K562 (cell line): ENCODE results near the gene ZNF519.
"Not testable (repeated sequence)": the region's sequence is repeated elsewhere in the genome, so short reads cannot be mapped to it uniquely, and the experiment has no call there.

ENCODE experiments used
- JUND ChIP-seq, 2 experiments: IDR thresholded peaks; 2 replicates in 1 of 2; 3 replicates in 1 of 2; pipeline ENCODE4 v1.6.1; 2011; ENCODE audit warnings: borderline replicate concordance in 2 of 2, low read depth in 2 of 2, low read length in 2 of 2, improper control_type of control experiment in 1 of 2, missing biosample characterization in 1 of 2, missing genetic modification characterization in 1 of 2, missing genetic modification reagents in 1 of 2
- KAT2B ChIP-seq: IDR thresholded peaks from one replicate; pipeline ENCODE4 v1.6.1; 2012; ENCODE audit warnings: low read depth, mild to moderate bottlenecking, control low read depth, inconsistent platforms, low read length, moderate library complexity
- MYC ChIP-seq, 2 experiments: fragments of 250-450 bp in 1 of 2; sonication (Bioruptor Pico) in 1 of 2; IDR thresholded peaks; 2 replicates each; pipeline versions ENCODE4 v1.5.1 to v1.6.1; 2012 to 2021; ENCODE audit warnings: low read depth in 2 of 2, borderline replicate concordance in 1 of 2, improper control_type of control experiment in 1 of 2, low read length in 1 of 2, mild to moderate bottlenecking in 1 of 2, moderate library complexity in 1 of 2
- POLR2AphosphoS5 ChIP-seq: IDR thresholded peaks from 2 replicates; pipeline ENCODE4 v1.6.1; 2011; ENCODE audit warnings: mild to moderate bottlenecking, low read depth, low read length, moderate library complexity; ENCODE audit not compliant: control insufficient read depth, insufficient read depth
- SMARCB1 ChIP-seq: IDR thresholded peaks from 2 replicates; pipeline ENCODE4 v1.6.1; 2011; ENCODE audit warnings: improper control_type of control experiment, low read depth; ENCODE audit not compliant: insufficient read length
- TCF7L2 ChIP-seq: fragments of 150-350 bp; IDR thresholded peaks from 2 replicates; pipeline ENCODE4 v1.6.1; 2016; ENCODE audit warnings: low read depth, mild to moderate bottlenecking, low read length, moderate library complexity
- U2AF1 ChIP-seq: fragments of 200-400 bp; formaldehyde crosslinking; optimal IDR thresholded peaks from 2 replicates; pipeline ENCODE3; 2017; ENCODE audit warnings: mild to moderate bottlenecking, low read depth, low read length, moderate library complexity
- ZBTB33 ChIP-seq: sonication (generic); formaldehyde crosslinking; IDR thresholded peaks from 2 replicates; pipeline ENCODE4 v1.8.1; 2023; ENCODE audit warnings: mild to moderate bottlenecking, missing genetic modification reagents
- ZNF431 ChIP-seq: sonication (generic); formaldehyde crosslinking; IDR thresholded peaks from 2 replicates; pipeline ENCODE4 v1.8.0; 2022; ENCODE audit warnings: mild to moderate bottlenecking, missing genetic modification reagents
- TF ChIP-seq, protein P1 (sequence below), 3 experiments: IDR thresholded peaks in 2 of 3; conservative IDR thresholded peaks in 1 of 3; 2 replicates each; pipeline ENCODE4 v1.5.1; 2011 to 2012; ENCODE audit warnings: low read length in 3 of 3, mild to moderate bottlenecking in 3 of 3, control low read depth in 2 of 3, improper control_type of control experiment in 1 of 3, inconsistent platforms in 1 of 3, low read depth in 1 of 3, mixed read lengths in 1 of 3, moderate library complexity in 1 of 3; ENCODE audit not compliant: insufficient read depth in 2 of 3

- not testable (repeated sequence) for TF ChIP-seq U2AF1; KAT2B; TCF7L2; ZNF431 (CRISPR knock-in tag); JUND (IDR thresholded peaks at IDR 0.05; ENCODE audit: borderline replicate concordance, low read depth, low read length); JUND (tag; IDR thresholded peaks at IDR 0.05; ENCODE audit: borderline replicate concordance, low read depth, low read length); POLR2AphosphoS5; SMARCB1; ZBTB33 (CRISPR knock-in tag); MYC (IDR thresholded peaks at IDR 0.05; ENCODE audit: low read depth, low read length); MYC (CRISPR knock-in tag; IDR thresholded peaks at IDR 0.05; ENCODE audit: borderline replicate concordance, low read depth)
- TF ChIP-seq, protein P1, sequence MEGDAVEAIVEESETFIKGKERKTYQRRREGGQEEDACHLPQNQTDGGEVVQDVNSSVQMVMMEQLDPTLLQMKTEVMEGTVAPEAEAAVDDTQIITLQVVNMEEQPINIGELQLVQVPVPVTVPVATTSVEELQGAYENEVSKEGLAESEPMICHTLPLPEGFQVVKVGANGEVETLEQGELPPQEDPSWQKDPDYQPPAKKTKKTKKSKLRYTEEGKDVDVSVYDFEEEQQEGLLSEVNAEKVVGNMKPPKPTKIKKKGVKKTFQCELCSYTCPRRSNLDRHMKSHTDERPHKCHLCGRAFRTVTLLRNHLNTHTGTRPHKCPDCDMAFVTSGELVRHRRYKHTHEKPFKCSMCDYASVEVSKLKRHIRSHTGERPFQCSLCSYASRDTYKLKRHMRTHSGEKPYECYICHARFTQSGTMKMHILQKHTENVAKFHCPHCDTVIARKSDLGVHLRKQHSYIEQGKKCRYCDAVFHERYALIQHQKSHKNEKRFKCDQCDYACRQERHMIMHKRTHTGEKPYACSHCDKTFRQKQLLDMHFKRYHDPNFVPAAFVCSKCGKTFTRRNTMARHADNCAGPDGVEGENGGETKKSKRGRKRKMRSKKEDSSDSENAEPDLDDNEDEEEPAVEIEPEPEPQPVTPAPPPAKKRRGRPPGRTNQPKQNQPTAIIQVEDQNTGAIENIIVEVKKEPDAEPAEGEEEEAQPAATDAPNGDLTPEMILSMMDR (IDR thresholded peaks at IDR 0.05 in 2 of 3, conservative IDR thresholded peaks at IDR 0.05 in 1 of 3; ENCODE audit: insufficient read depth in 2 of 3, low read depth in 1 of 3, low read length in 3 of 3): not testable (repeated sequence)
These were observed 17.7 kb upstream of the ZNF519 start for GRCh38 chr18:14149916-14150420.
